ENCODE results near the gene ACOX2.

ACOX2 gene

GRCh38 chr3:58574682-58575081 is 37.7 kb upstream of the ACOX2 start:
- Histone ChIP-seq H3K9ac (ENCODE audit: low read depth, low read length) (no peak overlapping the region), H3K4me3 (ENCODE audit: low read length) (no peak overlapping the region), H3K4me1 (ENCODE audit: control insufficient read depth, insufficient read depth, low read length) (peaks cover 7% of the 10 kb centered on the region), H3K36me3 (ENCODE audit: insufficient read depth, low read length) (no peaks in the 10 kb centered on the region), H3K27me3 (ENCODE audit: control insufficient read depth, insufficient read depth, low read length) (no peaks in the 10 kb centered on the region), H3K4me2 (ENCODE audit: low read length) (no peak overlapping the region), H3K9me3 (replicated peaks; ENCODE audit: low read length) (peaks cover 5% of the 10 kb centered on the region)

- no peak overlapping the region for H3K9ac ChIP-seq (ENCODE audit: low read depth, low read length)
- no peaks in the 10 kb centered on the region for H3K36me3 ChIP-seq (ENCODE audit: insufficient read depth, low read length)
- no peak overlapping the region for H3K4me3 ChIP-seq (ENCODE audit: low read length)
- no peak overlapping the region for H3K4me2 ChIP-seq (ENCODE audit: low read length)
- no peaks in the 10 kb centered on the region for H3K27me3 ChIP-seq (ENCODE audit: control insufficient read depth, insufficient read depth, low read length)
- peaks cover 7% of the 10 kb centered on the region for H3K4me1 ChIP-seq (ENCODE audit: control insufficient read depth, insufficient read depth, low read length)
- H3K9me3 ChIP-seq (replicated peaks; ENCODE audit: low read length) = peaks cover 5% of the 10 kb centered on the region
Measured at GRCh38 chr3:58574106-58574505, 37.1 kb upstream of the ACOX2 start.

- Histone ChIP-seq H3K36me3 (ENCODE audit: insufficient read depth, low read length) (no peaks in the 10 kb centered on the region), H3K4me2 (ENCODE audit: low read length) (no peak overlapping the region), H3K4me3 (ENCODE audit: low read length) (no peak overlapping the region), H3K27me3 (ENCODE audit: control insufficient read depth, insufficient read depth, low read length) (no peaks in the 10 kb centered on the region), H3K9me3 (replicated peaks; ENCODE audit: low read length) (peaks cover 5% of the 10 kb centered on the region), H3K9ac (ENCODE audit: low read depth, low read length) (no peak overlapping the region), H3K4me1 (ENCODE audit: control insufficient read depth, insufficient read depth, low read length) (peaks cover 7% of the 10 kb centered on the region)
Measured at GRCh38 chr3:58573640-58574039, 36.6 kb upstream of the ACOX2 start.

GRCh38 chr3:58572634-58573230 is 35.7 kb upstream of the ACOX2 start:
- Histone ChIP-seq H3K9me3 (replicated peaks; ENCODE audit: low read length) (peaks cover 5% of the 10 kb centered on the region), H3K4me2 (ENCODE audit: low read length) (no peak overlapping the region), H3K27me3 (ENCODE audit: control insufficient read depth, insufficient read depth, low read length) (no peaks in the 10 kb centered on the region), H3K4me1 (ENCODE audit: control insufficient read depth, insufficient read depth, low read length) (peaks cover 7% of the 10 kb centered on the region), H3K4me3 (ENCODE audit: low read length) (no peak overlapping the region), H3K36me3 (ENCODE audit: insufficient read depth, low read length) (no peaks in the 10 kb centered on the region), H3K9ac (ENCODE audit: low read depth, low read length) (no peak overlapping the region)

- Histone ChIP-seq H3K36me3 (ENCODE audit: insufficient read depth, low read length) (no peaks in the 10 kb centered on the region), H3K9me3 (replicated peaks; ENCODE audit: low read length) (peaks cover 5% of the 10 kb centered on the region), H3K9ac (ENCODE audit: low read depth, low read length) (no peak overlapping the region), H3K4me3 (ENCODE audit: low read length) (no peak overlapping the region), H3K4me2 (ENCODE audit: low read length) (no peak overlapping the region), H3K4me1 (ENCODE audit: control insufficient read depth, insufficient read depth, low read length) (peaks cover 7% of the 10 kb centered on the region), H3K27me3 (ENCODE audit: control insufficient read depth, insufficient read depth, low read length) (no peaks in the 10 kb centered on the region)
Measured at GRCh38 chr3:58572013-58572633, 35.1 kb upstream of the ACOX2 start.

GRCh38 chr3:58570851-58571250 is 33.9 kb upstream of the ACOX2 start:
- H3K4me2 ChIP-seq (ENCODE audit: low read length) = no peak overlapping the region
- no peak overlapping the region for H3K9ac ChIP-seq (ENCODE audit: low read depth, low read length)
- peaks cover 11% of the 10 kb centered on the region for H3K4me1 ChIP-seq (ENCODE audit: control insufficient read depth, insufficient read depth, low read length)
- H3K27me3 ChIP-seq (ENCODE audit: control insufficient read depth, insufficient read depth, low read length) = no peaks in the 10 kb centered on the region
- H3K4me3 ChIP-seq (ENCODE audit: low read length) = no peak overlapping the region
- H3K9me3 ChIP-seq (replicated peaks; ENCODE audit: low read length) = peaks cover 5% of the 10 kb centered on the region
- H3K36me3 ChIP-seq (ENCODE audit: insufficient read depth, low read length) = no peaks in the 10 kb centered on the region

- H3K4me3 ChIP-seq (ENCODE audit: low read length) = no peak overlapping the region
- no peaks in the 10 kb centered on the region for H3K27me3 ChIP-seq (ENCODE audit: control insufficient read depth, insufficient read depth, low read length)
- no peak overlapping the region for H3K4me2 ChIP-seq (ENCODE audit: low read length)
- H3K36me3 ChIP-seq (ENCODE audit: insufficient read depth, low read length) = no peaks in the 10 kb centered on the region
- peaks cover 25% of the 10 kb centered on the region for H3K4me1 ChIP-seq (ENCODE audit: control insufficient read depth, insufficient read depth, low read length)
- peaks cover 5% of the 10 kb centered on the region for H3K9me3 ChIP-seq (replicated peaks; ENCODE audit: low read length)
- no peak overlapping the region for H3K9ac ChIP-seq (ENCODE audit: low read depth, low read length)
Measured at GRCh38 chr3:58569287-58570001, 32.5 kb upstream of the ACOX2 start.

GRCh38 chr3:58568572-58569286 is 31.7 kb upstream of the ACOX2 start:
- Histone ChIP-seq H3K4me1 (ENCODE audit: control insufficient read depth, insufficient read depth, low read length) (peaks cover 32% of the 10 kb centered on the region), H3K4me2 (ENCODE audit: low read length) (no peak overlapping the region), H3K27me3 (ENCODE audit: control insufficient read depth, insufficient read depth, low read length) (no peaks in the 10 kb centered on the region), H3K9ac (ENCODE audit: low read depth, low read length) (no peak overlapping the region), H3K36me3 (ENCODE audit: insufficient read depth, low read length) (no peaks in the 10 kb centered on the region), H3K9me3 (replicated peaks; ENCODE audit: low read length) (peaks cover 5% of the 10 kb centered on the region), H3K4me3 (ENCODE audit: low read length) (no peak overlapping the region)

- H3K27me3 ChIP-seq (ENCODE audit: control insufficient read depth, insufficient read depth, low read length) = no peaks in the 10 kb centered on the region
- H3K9ac ChIP-seq (ENCODE audit: low read depth, low read length) = no peak overlapping the region
- no peak overlapping the region for H3K4me3 ChIP-seq (ENCODE audit: low read length)
- peaks cover 38% of the 10 kb centered on the region for H3K4me1 ChIP-seq (ENCODE audit: control insufficient read depth, insufficient read depth, low read length)
- H3K36me3 ChIP-seq (ENCODE audit: insufficient read depth, low read length) = no peaks in the 10 kb centered on the region
- H3K4me2 ChIP-seq (ENCODE audit: low read length) = no peak overlapping the region
- peaks cover 4% of the 10 kb centered on the region for H3K9me3 ChIP-seq (replicated peaks; ENCODE audit: low read length)
Measured at GRCh38 chr3:58567251-58567515, 30.2 kb upstream of the ACOX2 start.

- no peaks in the 10 kb centered on the region for H3K36me3 ChIP-seq (ENCODE audit: insufficient read depth, low read length)
- no peak overlapping the region for H3K4me3 ChIP-seq (ENCODE audit: low read length)
- H3K4me1 ChIP-seq (ENCODE audit: control insufficient read depth, insufficient read depth, low read length) = peaks cover 35% of the 10 kb centered on the region
- no peaks in the 10 kb centered on the region for H3K27me3 ChIP-seq (ENCODE audit: control insufficient read depth, insufficient read depth, low read length)
- H3K9ac ChIP-seq (ENCODE audit: low read depth, low read length) = no peak overlapping the region
- H3K9me3 ChIP-seq (replicated peaks; ENCODE audit: low read length) = no peaks in the 10 kb centered on the region
- no peak overlapping the region for H3K4me2 ChIP-seq (ENCODE audit: low read length)
Measured at GRCh38 chr3:58566398-58567250, 29.6 kb upstream of the ACOX2 start.

All from skeletal muscle satellite cell (primary cell).